Measurements from ENCODE around the gene SF3A2. TPM values are rescaled to one million over a fixed set of nuclear protein-coding genes. Genes with fewer than 3 reads are reported as not detected.

The SF3A2 gene
- total and polyA plus RNA-seq, 2 donors (not counting 1 experiment from before 2014, with no cell fraction given): 98.2 to 140 TPM

GRCh38 chr19:2249880-2250765 lies 13.5 kb downstream of the SF3A2 start:
- Histone ChIP-seq H2AFZ (ENCODE audit: insufficient read depth, low read depth, low read length, poor library complexity, severe bottlenecking) (no peak overlapping the region), H3K9ac (ENCODE audit: low read length) (no peak overlapping the region), H3K4me2 (replicated peaks; ENCODE audit: low read depth, low read length, poor library complexity, severe bottlenecking) (peak overlapping the region; percentile 100), H3K9me3 (ENCODE audit: control extremely low read depth in 1 of 3, control insufficient read depth in 2 of 3, insufficient read depth in 1 of 3, low read length in 2 of 3) (peaks cover 0 to 15% (median 0%) of the 10 kb centered on the region in 3 donors), H3K36me3 (replicated peaks in 1 of 2; ENCODE audit: control extremely low read depth in 1 of 2, control insufficient read depth in 1 of 2, extremely low read depth in 1 of 2, insufficient read depth in 2 of 2, low read length in 1 of 2) (peaks cover 0 to 34% of the 10 kb centered on the region in 2 experiments), H3K27me3 (replicated peaks in 1 of 4; ENCODE audit: control extremely low read depth in 1 of 4, control insufficient read depth in 3 of 4, insufficient read depth in 4 of 4, low read length in 3 of 4) (peaks cover 0 to 38% (median 14%) of the 10 kb centered on the region in 4 experiments), H3K4me3 (ENCODE audit: control extremely low read depth in 1 of 5, extremely low read depth in 1 of 5, insufficient read depth in 1 of 5, low read depth in 2 of 5, low read length in 4 of 5) (no peak overlapping the region), H3K4me1 (ENCODE audit: control insufficient read depth in 2 of 2, insufficient read depth in 2 of 2, low read length in 2 of 2) (peaks cover 30 to 37% of the 10 kb centered on the region in 2 donors), H3K27ac (ENCODE audit: low read length in 2 of 2) (no peak overlapping the region), H4K20me1 (ENCODE audit: control insufficient read depth, insufficient read depth, low read length, poor library complexity, severe bottlenecking) (peaks cover 63% of the 10 kb centered on the region), H3K79me2 (ENCODE audit: control insufficient read depth, insufficient read depth, low read length) (peaks cover 20% of the 10 kb centered on the region)
- Mint-ChIP-seq H3K4me3 (peak overlapping the region; percentile 41), H3K27ac (peak overlapping the region; percentile 41), H3K9me3 (ENCODE audit: insufficient read depth) (no peaks in the 10 kb centered on the region), H3K27me3 (no peaks in the 10 kb centered on the region), H3K4me1 (peaks cover 25% of the 10 kb centered on the region)
- POLR2A ChIA-PET: interaction anchor here (0.5 kb wide), 1 partner anchor 373 kb away, joined by 4 read pairs; no protein-coding TSS in a partner anchor
- TF ChIP-seq, protein P1, sequence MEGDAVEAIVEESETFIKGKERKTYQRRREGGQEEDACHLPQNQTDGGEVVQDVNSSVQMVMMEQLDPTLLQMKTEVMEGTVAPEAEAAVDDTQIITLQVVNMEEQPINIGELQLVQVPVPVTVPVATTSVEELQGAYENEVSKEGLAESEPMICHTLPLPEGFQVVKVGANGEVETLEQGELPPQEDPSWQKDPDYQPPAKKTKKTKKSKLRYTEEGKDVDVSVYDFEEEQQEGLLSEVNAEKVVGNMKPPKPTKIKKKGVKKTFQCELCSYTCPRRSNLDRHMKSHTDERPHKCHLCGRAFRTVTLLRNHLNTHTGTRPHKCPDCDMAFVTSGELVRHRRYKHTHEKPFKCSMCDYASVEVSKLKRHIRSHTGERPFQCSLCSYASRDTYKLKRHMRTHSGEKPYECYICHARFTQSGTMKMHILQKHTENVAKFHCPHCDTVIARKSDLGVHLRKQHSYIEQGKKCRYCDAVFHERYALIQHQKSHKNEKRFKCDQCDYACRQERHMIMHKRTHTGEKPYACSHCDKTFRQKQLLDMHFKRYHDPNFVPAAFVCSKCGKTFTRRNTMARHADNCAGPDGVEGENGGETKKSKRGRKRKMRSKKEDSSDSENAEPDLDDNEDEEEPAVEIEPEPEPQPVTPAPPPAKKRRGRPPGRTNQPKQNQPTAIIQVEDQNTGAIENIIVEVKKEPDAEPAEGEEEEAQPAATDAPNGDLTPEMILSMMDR (IDR thresholded peaks at IDR 0.05): no peak
- TF ChIP-seq EZH2 (IDR thresholded peaks at IDR 0.05; ENCODE audit: borderline replicate concordance, insufficient read depth, low read depth, low read length, poor library complexity, severe bottlenecking): no peak
- WGBS (ENCODE audit: insufficient coverage): 44% methylated on average over 42 of the region's 43 CpGs
- CTCF ChIA-PET: interaction anchor here (1.2 kb wide), 2 partner anchors 22 to 47 kb away, joined by 3 to 4 read pairs; no protein-coding TSS in a partner anchor
- peak; percentile 49 for DNase-seq
- intact Hi-C loops (cut with micrococcal nuclease): loop anchor here (5.0 kb wide), 1 partner anchor 37 kb away; no protein-coding TSS in a partner anchor
- no peak for ATAC-seq (ENCODE audit: low read depth)
